Endothelial cell (in vitro differentiated cells): ENCODE results near the gene STIM1. TPM values are rescaled to one million over a fixed set of nuclear protein-coding genes. Genes with fewer than 3 reads are reported as not detected.
"Not testable (repeated sequence)": the region's sequence is repeated elsewhere in the genome, so short reads cannot be mapped to it uniquely, and the experiment has no call there.

Source experiments
- DNase-seq: peaks from one replicate; pipeline ENCODE4 v3.0.0; 2021; ENCODE audit warnings: low spot score
- H3K27ac Mint-ChIP-seq: one replicate; pipeline ENCODE4 v1.8.0; 2021; ENCODE audit warnings: mixed read lengths, inconsistent platforms; ENCODE audit not compliant: unreplicated experiment
- H3K27me3 Mint-ChIP-seq: one replicate; pipeline ENCODE4 v1.8.0; 2021; ENCODE audit warnings: mild to moderate bottlenecking, moderate library complexity, mixed read lengths, inconsistent platforms; ENCODE audit not compliant: unreplicated experiment
- H3K36me3 Mint-ChIP-seq: one replicate; pipeline ENCODE4 v1.8.0; 2021; ENCODE audit warnings: mild to moderate bottlenecking, low read depth, mixed read lengths, inconsistent platforms; ENCODE audit not compliant: unreplicated experiment
- H3K4me1 Mint-ChIP-seq: one replicate; pipeline ENCODE4 v1.8.0; 2021; ENCODE audit warnings: mild to moderate bottlenecking, mixed read lengths, inconsistent platforms; ENCODE audit not compliant: unreplicated experiment
- H3K4me3 Mint-ChIP-seq: one replicate; pipeline ENCODE4 v1.8.0; 2021; ENCODE audit warnings: mild to moderate bottlenecking, mixed read lengths, inconsistent platforms; ENCODE audit not compliant: unreplicated experiment
- H3K9me3 Mint-ChIP-seq: one replicate; pipeline ENCODE4 v1.8.0; 2021; ENCODE audit warnings: mixed read lengths, inconsistent platforms; ENCODE audit not compliant: unreplicated experiment
- total RNA-seq: library from RNA; stranded (reverse); fragmentation: NEBNext Ultra II Directional; extraction: Animal tissue kit (Norgen Biotek cat#: 25700); gene quantifications from one replicate; pipeline ENCODE4 v1.2.1, GENCODE V29; 2021; ENCODE audit not compliant: unreplicated experiment
- TF ChIP-seq, protein P1 (sequence below): fragments of 200-600 bp; sonication (generic); IDR thresholded peaks from one replicate; pipeline ENCODE4 v1.5.0; 2021; ENCODE audit warnings: antibody characterized with exemption; ENCODE audit not compliant: unreplicated experiment

The STIM1 gene
- total RNA-seq, 1 donor from 2014 or later, result 35.9 TPM

DNA sequence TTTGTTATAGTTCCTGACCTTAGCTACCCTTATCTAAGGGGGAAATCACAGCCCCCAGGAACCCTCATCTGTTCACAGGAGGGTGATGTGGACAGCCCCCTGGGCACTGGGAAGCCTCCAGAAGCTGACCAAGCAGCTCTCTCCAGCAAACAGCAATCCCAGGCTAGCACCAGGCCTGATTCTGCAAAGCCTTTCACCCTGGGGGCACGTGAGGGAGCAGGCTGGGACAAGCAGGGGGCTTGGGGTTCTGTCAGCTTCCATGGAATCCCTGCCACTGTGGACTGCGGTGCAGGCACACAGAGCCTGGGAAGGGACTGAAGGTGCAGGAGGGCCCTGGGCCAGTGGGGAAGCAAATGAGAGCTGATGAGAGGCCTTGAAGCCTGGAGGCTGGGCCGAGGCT is 45.0 kb upstream of the STIM1 start:
- H3K4me3 Mint-ChIP-seq, result no peak overlapping the region
- TF ChIP-seq, protein P1, sequence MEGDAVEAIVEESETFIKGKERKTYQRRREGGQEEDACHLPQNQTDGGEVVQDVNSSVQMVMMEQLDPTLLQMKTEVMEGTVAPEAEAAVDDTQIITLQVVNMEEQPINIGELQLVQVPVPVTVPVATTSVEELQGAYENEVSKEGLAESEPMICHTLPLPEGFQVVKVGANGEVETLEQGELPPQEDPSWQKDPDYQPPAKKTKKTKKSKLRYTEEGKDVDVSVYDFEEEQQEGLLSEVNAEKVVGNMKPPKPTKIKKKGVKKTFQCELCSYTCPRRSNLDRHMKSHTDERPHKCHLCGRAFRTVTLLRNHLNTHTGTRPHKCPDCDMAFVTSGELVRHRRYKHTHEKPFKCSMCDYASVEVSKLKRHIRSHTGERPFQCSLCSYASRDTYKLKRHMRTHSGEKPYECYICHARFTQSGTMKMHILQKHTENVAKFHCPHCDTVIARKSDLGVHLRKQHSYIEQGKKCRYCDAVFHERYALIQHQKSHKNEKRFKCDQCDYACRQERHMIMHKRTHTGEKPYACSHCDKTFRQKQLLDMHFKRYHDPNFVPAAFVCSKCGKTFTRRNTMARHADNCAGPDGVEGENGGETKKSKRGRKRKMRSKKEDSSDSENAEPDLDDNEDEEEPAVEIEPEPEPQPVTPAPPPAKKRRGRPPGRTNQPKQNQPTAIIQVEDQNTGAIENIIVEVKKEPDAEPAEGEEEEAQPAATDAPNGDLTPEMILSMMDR, result no peak
- peaks cover 5% of the 10 kb centered on the region for H3K36me3 Mint-ChIP-seq
- H3K9me3 Mint-ChIP-seq, result no peaks in the 10 kb centered on the region
- H3K4me1 Mint-ChIP-seq, result peaks cover 12% of the 10 kb centered on the region
- H3K27ac Mint-ChIP-seq, result no peak overlapping the region
- no peak for DNase-seq
- H3K27me3 Mint-ChIP-seq, result peaks cover 2% of the 10 kb centered on the region

DNA sequence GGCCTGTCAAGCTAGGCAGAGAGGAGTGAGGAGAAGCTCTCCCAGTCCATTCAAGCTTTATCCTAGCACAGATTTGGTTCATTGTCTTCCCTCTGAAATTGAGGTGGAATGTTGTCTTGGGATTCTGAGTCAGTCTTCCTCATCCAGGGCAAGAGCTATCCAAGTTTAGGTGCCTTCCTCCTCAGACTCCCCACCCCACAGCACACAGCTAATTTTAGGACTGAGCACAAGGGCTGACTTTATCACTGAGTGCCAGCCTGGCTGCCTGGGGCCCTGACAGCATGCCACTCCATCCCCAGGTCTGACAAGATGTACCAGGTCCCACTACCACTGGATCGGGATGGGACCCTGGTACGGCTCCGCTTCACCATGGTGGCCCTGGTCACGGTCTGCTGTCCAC is 44.5 kb upstream of the STIM1 start:
- Mint-ChIP-seq H3K27me3 (peaks cover 2% of the 10 kb centered on the region), H3K4me3 (no peak overlapping the region), H3K4me1 (peaks cover 12% of the 10 kb centered on the region), H3K36me3 (peaks cover 5% of the 10 kb centered on the region), H3K9me3 (no peaks in the 10 kb centered on the region), H3K27ac (no peak overlapping the region)
- DNase-seq, result no peak
- TF ChIP-seq, protein P1, result no peak

DNA sequence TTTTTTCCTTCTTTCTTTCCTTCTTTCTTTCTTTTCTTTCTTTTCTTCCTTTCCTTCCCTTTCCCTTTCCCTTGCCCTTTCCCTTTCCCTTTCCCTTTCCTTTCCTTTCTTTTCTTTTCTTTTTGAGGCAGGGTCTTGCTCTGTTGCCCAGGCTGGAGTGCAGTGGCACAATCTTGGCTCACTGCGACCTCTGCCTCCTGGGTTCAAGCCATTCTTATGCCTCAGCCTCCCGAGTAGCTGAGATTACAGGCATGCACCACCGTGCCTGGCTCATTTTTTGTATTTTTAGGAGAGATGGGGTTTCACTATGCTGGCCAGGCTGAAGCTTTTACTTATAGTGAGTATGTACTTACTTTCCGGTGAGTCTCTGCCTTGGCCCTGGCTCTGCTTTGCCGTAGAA is 40.6 kb upstream of the STIM1 start:
- H3K36me3 Mint-ChIP-seq, H3K9me3 Mint-ChIP-seq, H3K27me3 Mint-ChIP-seq, H3K4me3 Mint-ChIP-seq, H3K27ac Mint-ChIP-seq, DNase-seq, H3K4me1 Mint-ChIP-seq: not testable (repeated sequence)

DNA sequence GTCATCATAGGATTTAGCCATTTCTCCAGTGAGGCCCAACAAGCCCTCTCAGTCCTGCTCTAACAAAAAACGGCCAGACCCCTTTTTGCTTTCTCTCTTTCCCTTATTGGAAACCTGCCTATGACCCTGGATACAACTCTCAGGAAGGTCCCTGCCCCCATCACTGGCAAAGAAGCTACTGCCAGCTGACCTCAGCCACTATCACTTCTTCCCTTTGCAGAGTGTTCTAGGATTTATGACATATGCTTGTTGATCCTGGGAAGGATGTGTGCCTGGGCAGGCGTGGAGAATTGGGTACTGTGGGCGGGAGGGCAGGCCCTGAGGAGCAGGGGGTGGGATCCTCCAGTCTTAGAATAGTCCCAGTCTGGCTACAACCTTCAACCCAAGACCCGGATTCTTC is 39.6 kb upstream of the STIM1 start:
- Mint-ChIP-seq H3K9me3 (no peaks in the 10 kb centered on the region), H3K27me3 (peaks cover 3% of the 10 kb centered on the region), H3K36me3 (peaks cover 5% of the 10 kb centered on the region), H3K27ac (peak overlapping the region; percentile 8), H3K4me1 (peaks cover 6% of the 10 kb centered on the region), H3K4me3 (no peak overlapping the region)
- TF ChIP-seq, protein P1, result no peak
- no peak for DNase-seq

DNA sequence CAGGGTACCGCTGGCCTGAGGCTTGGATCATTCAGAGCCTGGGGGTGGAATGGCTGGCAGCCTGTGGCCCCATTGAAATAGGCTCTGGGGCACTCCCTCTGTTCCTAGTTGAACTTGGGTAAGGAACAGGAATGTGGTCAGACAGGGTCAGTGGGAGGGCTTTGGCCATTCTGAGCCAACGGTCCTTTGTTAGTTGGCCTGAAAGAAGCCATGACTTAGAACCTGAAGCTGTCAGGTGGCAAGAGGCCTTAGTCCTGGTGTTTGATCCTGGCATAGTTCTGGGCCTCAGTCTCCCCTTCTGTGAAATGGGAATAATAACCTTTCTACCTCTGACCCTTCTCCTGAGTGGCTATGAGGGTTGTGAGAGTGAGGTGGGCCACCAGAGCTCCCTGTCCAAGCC is 38.8 kb upstream of the STIM1 start:
- H3K4me3 Mint-ChIP-seq, result no peak overlapping the region
- peaks cover 4% of the 10 kb centered on the region for H3K36me3 Mint-ChIP-seq

More for the DNA sequence above, 38.8 kb upstream of the STIM1 start:
- Mint-ChIP-seq H3K27me3 (peaks cover 5% of the 10 kb centered on the region), H3K27ac (no peak overlapping the region), H3K9me3 (no peaks in the 10 kb centered on the region), H3K4me1 (peaks cover 6% of the 10 kb centered on the region)
- TF ChIP-seq, protein P1, result no peak
- DNase-seq, result no peak
